Nephron progenitor cell (in vitro differentiated cells): ENCODE measurements around the gene HOXA3.

Experiments used
- DNase-seq: peaks from one replicate; pipeline ENCODE4 v3.0.0; 2021
- H3K27ac Mint-ChIP-seq: 2 replicates; pipeline ENCODE4 v1.8.0; 2021; ENCODE audit warnings: mild to moderate bottlenecking, moderate library complexity, mixed read lengths
- H3K27me3 Mint-ChIP-seq: 2 replicates; pipeline ENCODE4 v1.8.0; 2021; ENCODE audit warnings: mild to moderate bottlenecking, low read depth, mixed read lengths; ENCODE audit not compliant: poor library complexity
- H3K36me3 Mint-ChIP-seq: 2 replicates; pipeline ENCODE4 v1.8.0; 2021; ENCODE audit warnings: low read depth, mixed read lengths
- H3K4me1 Mint-ChIP-seq: 2 replicates; pipeline ENCODE4 v1.8.0; 2021; ENCODE audit warnings: mixed read lengths
- H3K4me3 Mint-ChIP-seq: 2 replicates; pipeline ENCODE4 v1.8.0; 2021; ENCODE audit warnings: mild to moderate bottlenecking, moderate library complexity, mixed read lengths
- H3K9me3 Mint-ChIP-seq: 2 replicates; pipeline ENCODE4 v1.8.0; 2021; ENCODE audit warnings: mild to moderate bottlenecking, moderate library complexity, mixed read lengths
- TF ChIP-seq, protein P1 (sequence below): fragments of 200-600 bp; sonication (generic); IDR thresholded peaks from 2 replicates; pipeline ENCODE4 v1.5.0; 2021; ENCODE audit warnings: antibody characterized with exemption

HOXA3 gene

DNA sequence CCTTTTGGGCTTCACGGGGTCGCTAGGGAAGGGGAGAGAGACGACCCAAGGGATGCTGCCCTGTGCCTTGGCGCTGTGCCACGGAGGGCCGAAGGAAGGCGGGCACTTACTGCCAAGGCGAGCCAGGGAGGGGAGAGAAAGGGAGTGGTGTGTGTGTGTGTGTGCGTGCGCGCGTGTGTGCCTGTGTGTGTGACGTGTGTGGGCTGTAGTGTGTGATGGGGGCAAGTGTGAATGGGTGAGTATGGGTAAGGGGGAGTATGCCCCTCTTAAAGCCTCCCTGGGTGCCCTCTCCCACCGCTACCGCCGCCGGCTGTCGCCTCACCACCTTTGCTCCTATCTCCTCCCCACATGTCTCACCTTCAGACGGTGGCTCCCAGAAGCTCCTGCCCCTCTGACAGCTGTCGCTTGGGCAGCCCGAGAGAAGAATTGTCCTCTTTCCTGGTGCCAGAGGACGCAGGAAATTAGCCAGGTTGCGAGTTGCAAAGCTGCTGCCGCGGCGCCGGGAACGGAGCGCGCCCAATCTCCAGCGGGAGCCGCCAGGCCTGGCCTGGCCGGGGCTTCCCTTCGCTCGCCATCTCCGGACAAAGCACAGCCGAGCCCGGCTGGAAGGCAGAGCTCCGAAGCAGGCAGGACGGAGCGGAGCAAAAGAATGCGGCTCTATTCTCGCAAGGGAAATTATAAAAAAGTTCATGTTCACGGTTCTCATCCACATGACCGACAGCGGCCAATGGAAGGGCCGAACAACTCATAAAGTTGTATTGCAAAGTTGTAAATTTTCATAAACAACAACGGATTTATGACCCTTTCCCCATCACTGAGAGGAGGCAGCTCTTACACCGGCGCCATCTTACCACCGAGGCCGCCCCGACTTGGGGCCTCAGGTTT, at the start of gene HOXA3:
Gene HOXA3 (minus strand): TSS at position 653 of the 885 bp plus-strand sequence. CDS start 41,943 bp downstream, outside the sequence.
- peaks cover 74% of the 10 kb centered on the region for H3K36me3 Mint-ChIP-seq
- H3K27me3 Mint-ChIP-seq = peaks cover 8% of the 10 kb centered on the region

DNA sequence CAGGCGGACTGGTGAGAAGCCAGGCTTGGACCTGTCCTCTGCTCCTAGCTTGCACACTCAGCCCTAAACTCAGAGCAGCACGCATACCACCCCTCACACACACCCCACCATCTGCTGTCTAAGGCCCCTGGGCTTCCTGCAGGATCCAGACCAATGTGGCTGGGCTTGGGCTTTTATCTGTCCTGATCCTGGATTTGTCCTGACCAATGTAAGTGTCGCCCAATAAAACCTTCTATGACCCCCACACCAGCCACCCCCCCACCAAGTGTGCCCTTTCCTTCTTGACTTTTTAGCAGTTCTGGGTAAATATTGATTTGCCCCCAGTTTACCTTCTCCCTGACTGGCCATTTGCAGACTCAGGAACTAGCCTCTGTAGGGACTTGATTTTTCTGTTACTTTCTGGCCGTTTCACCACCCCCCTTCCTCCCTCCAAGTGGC, 49.2 kb upstream of the HOXA3 start:
- Mint-ChIP-seq H3K27ac (no peak overlapping the region), H3K27me3 (peaks cover 97% of the 10 kb centered on the region), H3K4me3 (no peak overlapping the region), H3K4me1 (peaks cover 26% of the 10 kb centered on the region), H3K36me3 (no peaks in the 10 kb centered on the region), H3K9me3 (no peaks in the 10 kb centered on the region)
- DNase-seq = no peak
- TF ChIP-seq, protein P1, sequence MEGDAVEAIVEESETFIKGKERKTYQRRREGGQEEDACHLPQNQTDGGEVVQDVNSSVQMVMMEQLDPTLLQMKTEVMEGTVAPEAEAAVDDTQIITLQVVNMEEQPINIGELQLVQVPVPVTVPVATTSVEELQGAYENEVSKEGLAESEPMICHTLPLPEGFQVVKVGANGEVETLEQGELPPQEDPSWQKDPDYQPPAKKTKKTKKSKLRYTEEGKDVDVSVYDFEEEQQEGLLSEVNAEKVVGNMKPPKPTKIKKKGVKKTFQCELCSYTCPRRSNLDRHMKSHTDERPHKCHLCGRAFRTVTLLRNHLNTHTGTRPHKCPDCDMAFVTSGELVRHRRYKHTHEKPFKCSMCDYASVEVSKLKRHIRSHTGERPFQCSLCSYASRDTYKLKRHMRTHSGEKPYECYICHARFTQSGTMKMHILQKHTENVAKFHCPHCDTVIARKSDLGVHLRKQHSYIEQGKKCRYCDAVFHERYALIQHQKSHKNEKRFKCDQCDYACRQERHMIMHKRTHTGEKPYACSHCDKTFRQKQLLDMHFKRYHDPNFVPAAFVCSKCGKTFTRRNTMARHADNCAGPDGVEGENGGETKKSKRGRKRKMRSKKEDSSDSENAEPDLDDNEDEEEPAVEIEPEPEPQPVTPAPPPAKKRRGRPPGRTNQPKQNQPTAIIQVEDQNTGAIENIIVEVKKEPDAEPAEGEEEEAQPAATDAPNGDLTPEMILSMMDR = no peak

More for the DNA sequence above, at the start of gene HOXA3:
- H3K27ac Mint-ChIP-seq = peak within 1 kb of the TSS; percentile 100
- H3K4me1 Mint-ChIP-seq = peaks cover 24% of the 10 kb centered on the region
- H3K4me3 Mint-ChIP-seq = peak within 1 kb of the TSS; percentile 97
- DNase-seq = peak; percentile 69
- TF ChIP-seq, protein P1 = no peak
- peaks cover 4% of the 10 kb centered on the region for H3K9me3 Mint-ChIP-seq

DNA sequence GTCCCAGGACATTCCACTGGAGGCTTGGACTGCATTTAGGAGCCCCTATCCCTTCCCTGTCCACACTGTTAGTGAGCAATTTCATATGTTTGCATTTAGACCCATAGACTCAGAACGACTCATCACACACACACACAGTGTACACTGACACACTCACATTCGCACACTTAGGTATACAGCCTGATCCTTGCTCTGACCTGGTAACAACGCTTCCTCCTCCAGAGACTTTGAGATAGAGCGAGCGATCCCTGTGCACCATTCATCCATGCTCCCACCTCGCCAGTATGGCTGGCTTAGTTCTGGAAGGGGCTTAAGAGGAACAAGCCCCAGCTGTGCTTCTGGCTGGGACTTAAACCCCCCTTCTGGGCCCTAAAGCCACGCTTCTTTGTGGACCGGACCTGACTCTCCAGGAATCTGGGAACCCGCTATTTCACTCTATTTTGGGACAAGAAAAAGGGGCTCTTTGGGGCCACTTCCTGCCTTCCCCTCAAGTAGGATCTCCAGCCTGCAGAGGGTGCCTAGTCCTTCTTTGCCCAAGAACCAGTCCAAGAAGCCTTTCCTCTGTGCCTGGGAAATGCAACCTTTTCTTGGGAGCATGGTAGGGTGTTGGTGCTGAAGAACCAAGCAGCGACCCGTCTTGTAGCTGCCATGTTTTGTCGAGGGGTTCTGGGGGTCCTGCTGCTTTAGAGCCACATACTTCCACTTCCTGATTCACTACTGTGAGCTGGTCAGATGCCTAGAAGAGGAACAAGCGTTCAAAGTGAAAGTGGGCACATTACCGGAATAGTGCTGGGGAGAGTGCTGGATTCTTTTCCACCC, 48.6 kb upstream of the HOXA3 start:
- TF ChIP-seq, protein P1 = no peak
- Mint-ChIP-seq H3K4me1 (peaks cover 25% of the 10 kb centered on the region), H3K27ac (no peak overlapping the region), H3K9me3 (no peaks in the 10 kb centered on the region), H3K27me3 (peaks cover 97% of the 10 kb centered on the region), H3K4me3 (peak overlapping the region; percentile 74), H3K36me3 (no peaks in the 10 kb centered on the region)
- no peak for DNase-seq

DNA sequence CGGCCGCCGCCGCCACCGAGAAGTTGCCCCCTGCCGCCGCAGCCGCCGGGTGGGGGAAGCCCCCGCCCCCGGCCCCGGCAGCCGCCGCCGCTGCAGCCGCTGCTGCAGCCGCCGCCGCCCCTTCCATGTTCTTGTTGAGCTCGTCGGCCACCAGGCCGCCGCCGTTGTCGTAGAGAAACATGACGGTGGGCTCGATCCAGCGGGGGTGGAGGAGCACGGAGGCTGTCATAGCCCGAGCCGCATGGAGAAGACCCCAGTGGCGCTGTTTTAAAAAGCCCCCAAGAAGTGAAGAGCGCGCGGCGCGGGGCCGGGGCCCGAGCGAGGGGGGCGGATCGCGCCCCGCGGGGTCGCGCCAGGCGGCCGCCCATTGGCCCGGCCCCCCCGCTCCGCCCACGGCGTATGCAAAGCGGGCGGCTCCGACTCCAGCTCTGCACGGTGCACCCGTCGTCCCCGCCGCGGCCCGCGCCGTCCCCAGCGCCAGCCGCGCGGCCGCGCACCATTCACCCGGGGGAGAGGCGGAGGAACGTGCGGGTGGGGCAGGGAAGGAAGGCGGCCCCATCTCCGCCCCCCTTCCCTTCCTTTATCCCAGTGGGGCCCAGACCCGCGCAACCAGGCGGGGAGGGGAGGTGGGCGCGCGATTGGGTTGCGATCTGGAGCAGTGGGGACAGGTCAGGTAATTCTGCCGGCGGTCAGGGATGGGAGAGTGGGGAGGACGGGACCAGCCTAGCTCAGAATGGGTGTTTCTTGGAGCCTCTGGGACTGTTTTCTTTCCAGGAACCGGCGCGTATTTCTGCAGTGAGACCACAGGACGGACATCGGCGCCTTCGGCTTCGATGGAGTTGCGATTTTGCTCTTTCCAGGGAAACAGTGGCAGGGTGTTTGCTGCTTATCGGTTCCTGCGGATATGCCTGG, 47.7 kb upstream of the HOXA3 start, which contains the start of gene HOXA13:
Gene HOXA13 (minus strand): TSS at position 243 of the 912 bp plus-strand sequence. CDS start 14 bp downstream, at position 229.
- Mint-ChIP-seq H3K9me3 (no peaks in the 10 kb centered on the region), H3K4me1 (peaks cover 17% of the 10 kb centered on the region), H3K36me3 (no peaks in the 10 kb centered on the region), H3K4me3 (peak within 1 kb of the TSS; percentile 84), H3K27ac (no peak within 1 kb of the TSS), H3K27me3 (peaks cover 97% of the 10 kb centered on the region)
- DNase-seq = peak; percentile 83
- TF ChIP-seq, protein P1 = no peak
